ENCODE measurements around the gene VPS11.

The VPS11 gene

GRCh38 chr11:119110439-119110838, 42.8 kb downstream of the VPS11 start:
- no peak for TF ChIP-seq CTCF (IDR thresholded peaks at IDR 0.05; ENCODE audit: low read depth, low read length)
- TF ChIP-seq, protein P1, sequence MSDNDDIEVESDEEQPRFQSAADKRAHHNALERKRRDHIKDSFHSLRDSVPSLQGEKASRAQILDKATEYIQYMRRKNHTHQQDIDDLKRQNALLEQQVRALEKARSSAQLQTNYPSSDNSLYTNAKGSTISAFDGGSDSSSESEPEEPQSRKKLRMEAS (IDR thresholded peaks at IDR 0.05; ENCODE audit: low read depth, low read length) = no peak
- TF ChIP-seq MYC (IDR thresholded peaks at IDR 0.05; ENCODE audit: low read depth, low read length) = no peak
- no peak for TF ChIP-seq POLR2A (IDR thresholded peaks at IDR 0.05; ENCODE audit: extremely low read depth, insufficient read length)
- no peak overlapping the region for H3K4me3 ChIP-seq (ENCODE audit: low read depth, low read length)
- DNase-seq (ENCODE audit: low read depth) = no peak

- DNase-seq (ENCODE audit: low read depth) = no peak
- H3K4me3 ChIP-seq (ENCODE audit: low read depth, low read length) = no peak overlapping the region
- TF ChIP-seq MYC (IDR thresholded peaks at IDR 0.05; ENCODE audit: low read depth, low read length) (no peak), POLR2A (IDR thresholded peaks at IDR 0.05; ENCODE audit: extremely low read depth, insufficient read length) (no peak), CTCF (IDR thresholded peaks at IDR 0.05; ENCODE audit: low read depth, low read length) (no peak)
- TF ChIP-seq, protein P1 (IDR thresholded peaks at IDR 0.05; ENCODE audit: low read depth, low read length) = no peak
Measured at GRCh38 chr11:119111361-119111925, 43.8 kb downstream of the VPS11 start.

GRCh38 chr11:119112314-119113020, 44.8 kb downstream of the VPS11 start:
- no peak overlapping the region for H3K4me3 ChIP-seq (ENCODE audit: low read depth, low read length)
- no peak for DNase-seq (ENCODE audit: low read depth)
- TF ChIP-seq, protein P1 (IDR thresholded peaks at IDR 0.05; ENCODE audit: low read depth, low read length) = no peak

GRCh38 chr11:119113716-119114115, 46.1 kb downstream of the VPS11 start:
- H3K4me3 ChIP-seq (ENCODE audit: low read depth, low read length) = no peak overlapping the region
- TF ChIP-seq CTCF (IDR thresholded peaks at IDR 0.05; ENCODE audit: low read depth, low read length) = no peak
- TF ChIP-seq POLR2A (IDR thresholded peaks at IDR 0.05; ENCODE audit: extremely low read depth, insufficient read length) = no peak
- TF ChIP-seq, protein P1 (IDR thresholded peaks at IDR 0.05; ENCODE audit: low read depth, low read length) = no peak
- TF ChIP-seq MYC (IDR thresholded peaks at IDR 0.05; ENCODE audit: low read depth, low read length) = no peak
- no peak for DNase-seq (ENCODE audit: low read depth)

- DNase-seq (ENCODE audit: low read depth) = no peak
- no peak for TF ChIP-seq POLR2A (IDR thresholded peaks at IDR 0.05; ENCODE audit: extremely low read depth, insufficient read length)
- TF ChIP-seq, protein P1 (IDR thresholded peaks at IDR 0.05; ENCODE audit: low read depth, low read length) = no peak
- no peak for TF ChIP-seq MYC (IDR thresholded peaks at IDR 0.05; ENCODE audit: low read depth, low read length)
- no peak for TF ChIP-seq CTCF (IDR thresholded peaks at IDR 0.05; ENCODE audit: low read depth, low read length)
- no peak overlapping the region for H3K4me3 ChIP-seq (ENCODE audit: low read depth, low read length)
Measured at GRCh38 chr11:119114351-119114750, 46.7 kb downstream of the VPS11 start.

GRCh38 chr11:119115484-119116234, 48.0 kb downstream of the VPS11 start:
- no peak for TF ChIP-seq MYC (IDR thresholded peaks at IDR 0.05; ENCODE audit: low read depth, low read length)
- no peak for DNase-seq (ENCODE audit: low read depth)
- H3K4me3 ChIP-seq (ENCODE audit: low read depth, low read length) = no peak overlapping the region

Data from NB4 (cell line).